ENCODE measurements around the gene FCRLA. TPM values are rescaled to one million over a fixed set of nuclear protein-coding genes. Genes with fewer than 3 reads are reported as not detected.
A peak's percentile ranks its signal among the peaks of the same experiment; 100 is the strongest.

FCRLA gene
- total and polyA plus RNA-seq, 9 donors = 0.06 to 0.80 (median 0.36) TPM; not detected in 5

DNA sequence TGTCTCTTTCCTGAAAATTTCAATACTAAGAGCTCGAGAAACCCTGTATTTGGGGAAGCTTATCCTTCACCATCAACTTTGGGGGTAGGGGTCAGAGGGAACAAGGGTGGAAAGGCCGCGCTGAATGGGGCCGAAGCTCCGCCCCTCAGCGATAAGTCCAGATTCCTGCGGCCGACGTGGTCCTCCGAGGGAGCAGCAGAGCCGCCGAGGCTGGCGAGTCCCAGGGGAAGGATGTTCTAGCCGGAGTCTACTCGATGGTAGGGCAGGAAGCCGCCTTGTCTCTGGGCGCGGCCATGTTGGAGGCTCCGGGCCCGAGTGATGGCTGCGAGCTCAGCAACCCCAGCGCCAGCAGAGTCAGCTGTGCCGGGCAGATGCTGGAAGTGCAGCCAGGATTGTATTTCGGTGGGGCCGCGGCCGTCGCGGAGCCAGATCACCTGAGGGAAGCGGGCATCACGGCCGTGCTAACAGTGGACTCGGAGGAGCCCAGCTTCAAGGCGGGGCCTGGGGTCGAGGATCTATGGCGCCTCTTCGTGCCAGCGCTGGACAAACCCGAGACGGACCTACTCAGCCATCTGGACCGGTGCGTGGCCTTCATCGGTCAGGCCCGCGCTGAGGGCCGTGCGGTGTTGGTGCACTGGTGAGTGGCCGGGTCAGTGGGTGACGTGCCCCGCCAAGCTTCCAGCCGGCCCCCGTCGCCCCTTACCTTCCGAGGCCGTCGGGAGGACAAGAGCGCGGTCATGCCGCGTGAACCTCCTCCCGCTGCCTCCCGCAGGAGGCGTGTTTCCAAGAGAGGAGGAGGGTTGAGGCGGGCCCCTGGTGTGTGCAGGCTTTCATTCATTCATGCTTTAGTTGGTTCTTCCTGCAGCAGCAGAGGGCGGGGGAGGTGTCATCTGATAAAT lies 42.7 kb downstream of the FCRLA start, which contains the start of gene DUSP12:
TSS of gene DUSP12 (plus strand) at position 278 of the 899 bp plus-strand sequence. CDS start at position 294, 16 bp downstream.
- H3K9me3 ChIP-seq = no peaks in the 10 kb centered on the region
- 0 to 1% (median 0%) methylated on average over 65 of the region's 65 CpGs for WGBS, 3 donors
- H3K27me3 ChIP-seq = no peaks in the 10 kb centered on the region
- peak within 1 kb of the TSS; percentile 42 to 70 for H3K27ac ChIP-seq
- H3K4me1 ChIP-seq (ENCODE audit: insufficient read depth) = peaks cover 7% of the 10 kb centered on the region
- intact Hi-C loops (cut with DNase I) = loop anchor here in 1 of 4 donors (10.0 kb wide), 1 partner anchor 265 kb away; no protein-coding TSS in a partner anchor
- peak within 1 kb of the TSS; percentile 97 for H3K4me3 ChIP-seq
- peak; percentile 89 to 93 (median 90) for DNase-seq
- no peaks in the 10 kb centered on the region for H3K36me3 ChIP-seq
- TF ChIP-seq, protein P1, sequence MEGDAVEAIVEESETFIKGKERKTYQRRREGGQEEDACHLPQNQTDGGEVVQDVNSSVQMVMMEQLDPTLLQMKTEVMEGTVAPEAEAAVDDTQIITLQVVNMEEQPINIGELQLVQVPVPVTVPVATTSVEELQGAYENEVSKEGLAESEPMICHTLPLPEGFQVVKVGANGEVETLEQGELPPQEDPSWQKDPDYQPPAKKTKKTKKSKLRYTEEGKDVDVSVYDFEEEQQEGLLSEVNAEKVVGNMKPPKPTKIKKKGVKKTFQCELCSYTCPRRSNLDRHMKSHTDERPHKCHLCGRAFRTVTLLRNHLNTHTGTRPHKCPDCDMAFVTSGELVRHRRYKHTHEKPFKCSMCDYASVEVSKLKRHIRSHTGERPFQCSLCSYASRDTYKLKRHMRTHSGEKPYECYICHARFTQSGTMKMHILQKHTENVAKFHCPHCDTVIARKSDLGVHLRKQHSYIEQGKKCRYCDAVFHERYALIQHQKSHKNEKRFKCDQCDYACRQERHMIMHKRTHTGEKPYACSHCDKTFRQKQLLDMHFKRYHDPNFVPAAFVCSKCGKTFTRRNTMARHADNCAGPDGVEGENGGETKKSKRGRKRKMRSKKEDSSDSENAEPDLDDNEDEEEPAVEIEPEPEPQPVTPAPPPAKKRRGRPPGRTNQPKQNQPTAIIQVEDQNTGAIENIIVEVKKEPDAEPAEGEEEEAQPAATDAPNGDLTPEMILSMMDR (IDR thresholded peaks at IDR 0.05) = no peak
- peak; percentile 26 for TF ChIP-seq POLR2A (IDR thresholded peaks at IDR 0.05)

DNA sequence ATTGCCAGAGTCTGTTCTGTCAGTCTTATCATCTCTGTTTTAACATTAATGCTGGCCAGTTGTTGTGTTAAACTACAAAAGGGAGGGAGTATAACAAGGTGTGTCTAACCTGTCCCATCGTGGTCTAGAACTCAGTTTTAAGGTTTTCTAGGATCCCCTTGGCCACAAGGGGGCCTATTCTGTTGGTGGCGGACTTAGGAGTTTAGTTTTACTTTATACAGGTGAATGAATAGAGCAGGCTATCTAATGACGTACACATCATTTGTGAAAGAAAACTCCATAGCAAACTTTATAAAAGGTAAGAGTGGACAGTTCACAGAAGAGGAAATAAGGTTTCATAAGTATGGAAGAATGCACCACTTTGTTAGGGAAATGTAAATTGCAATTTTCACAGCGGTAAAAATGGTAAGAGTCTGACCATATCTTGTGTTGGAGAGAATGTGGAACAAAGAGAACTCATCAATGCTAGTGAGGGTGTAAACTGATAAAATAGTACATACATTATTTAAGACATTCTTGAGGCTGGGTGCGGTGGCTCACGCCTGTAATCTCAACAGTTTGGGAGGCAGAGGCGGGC lies 56.6 kb downstream of the FCRLA start:
- TF ChIP-seq, protein P1 (IDR thresholded peaks at IDR 0.05) = peak in 1 of 3 donors; percentile 11
- TF ChIP-seq EP300 (IDR thresholded peaks at IDR 0.05) = no peak
- intact Hi-C loops (cut with DNase I) = no loop called here

More for the DNA sequence above, 56.6 kb downstream of the FCRLA start:
- Histone ChIP-seq H3K9me3 (no peaks in the 10 kb centered on the region), H3K4me1 (ENCODE audit: insufficient read depth) (peaks cover 2% of the 10 kb centered on the region), H3K27me3 (no peaks in the 10 kb centered on the region), H3K4me3 (no peak overlapping the region), H3K27ac (no peak overlapping the region), H3K36me3 (no peaks in the 10 kb centered on the region)
- DNase-seq = no peak
- WGBS, 3 donors = 75 to 78% (median 77%) methylated on average over 7 of the region's 7 CpGs

Small RNAs within 50 kb of the gene (small RNA-seq; reads per million reads assigned to genes)
- gene RF00019 (not detected), gene RN7SL466P (not detected)

Other genes with a start within 250 kb of the FCRLA start
- 10 to 100 TPM; 11.2 to 28.2 (median 15.1) TPM for gene FCGR2A, start 201.8 kb upstream of the FCRLA start, total RNA-seq
- gene FCGR2A, start 201.8 kb upstream of the FCRLA start, polyA plus RNA-seq = 10 to 100 TPM in 1 of 2 donors, 1 to 10 TPM in 1; 6.9 to 74.0 TPM
- gene HSPA6, start 182.7 kb upstream of the FCRLA start, total RNA-seq = 1 to 10 TPM; 1.2 to 7.9 (median 2.7) TPM
- gene HSPA6, start 182.7 kb upstream of the FCRLA start, polyA plus RNA-seq = 1 to 10 TPM in 1 of 2 donors, under 1 TPM in 1; 0.87 to 1.4 TPM
- 10 to 100 TPM in 1 of 7 donors, 1 to 10 TPM in 6; 4.7 to 24.2 (median 6.6) TPM for gene FCGR3A, start 157.4 kb upstream of the FCRLA start, total RNA-seq
- 10 to 100 TPM in 1 of 2 donors, 1 to 10 TPM in 1; 7.7 to 44.3 TPM for gene FCGR3A, start 157.4 kb upstream of the FCRLA start, polyA plus RNA-seq
- gene FCGR3B, start 76.1 kb upstream of the FCRLA start, total RNA-seq = 1 to 10 TPM in 2 of 7 donors, under 1 TPM in 4, not detected in 1; 0.53 to 1.6 (median 0.92) TPM
- 1 to 10 TPM in 1 of 2 donors, under 1 TPM in 1; 0.19 to 6.4 TPM for gene FCGR3B, start 76.1 kb upstream of the FCRLA start, polyA plus RNA-seq
- gene FCGR2B, start 44.1 kb upstream of the FCRLA start, total RNA-seq = 10 to 100 TPM in 1 of 7 donors, 1 to 10 TPM in 5, under 1 TPM in 1; 0.89 to 14.3 (median 4.2) TPM
- 10 to 100 TPM in 1 of 2 donors, 1 to 10 TPM in 1; 3.8 to 31.7 TPM for gene FCGR2B, start 44.1 kb upstream of the FCRLA start, polyA plus RNA-seq
- gene FCRLB, start 14.3 kb downstream of the FCRLA start, total RNA-seq = 1 to 10 TPM in 5 of 7 donors, under 1 TPM in 2; 0.24 to 4.6 (median 1.2) TPM
- gene FCRLB, start 14.3 kb downstream of the FCRLA start, polyA plus RNA-seq = under 1 TPM; 0.32 to 0.99 TPM
- gene DUSP12, start 42.6 kb downstream of the FCRLA start, total RNA-seq = 10 to 100 TPM; 15.0 to 28.9 (median 19.8) TPM
- gene DUSP12, start 42.6 kb downstream of the FCRLA start, polyA plus RNA-seq = 10 to 100 TPM; 16.9 to 26.4 TPM
- 10 to 100 TPM; 20.9 to 31.3 (median 24.5) TPM for gene ATF6, start 59.1 kb downstream of the FCRLA start, total RNA-seq
- 10 to 100 TPM in 1 of 2 donors, 1 to 10 TPM in 1; 7.9 to 23.4 TPM for gene ATF6, start 59.1 kb downstream of the FCRLA start, polyA plus RNA-seq